Uterus (tissue), 2 donors: Measurements from ENCODE around the gene NELL1.

Experiments
- CTCF ChIP-seq, 4 experiments: fragments of 200-600 bp in 2 of 4; fragments of 450-650 bp in 2 of 4; sonication (generic) in 2 of 4; IDR thresholded peaks; one replicate each; pipeline ENCODE4 v1.5.1; 2016 to 2019; ENCODE audit warnings: antibody characterized with exemption in 4 of 4, mild to moderate bottlenecking in 2 of 4, moderate library complexity in 1 of 4
- POLR2A ChIP-seq, 2 donors: fragments of 450-650 bp; IDR thresholded peaks; one replicate each; pipeline ENCODE4 v1.6.1; 2016; ENCODE audit warnings: antibody characterized with exemption in 2 of 2, mild to moderate bottlenecking in 1 of 2, moderate library complexity in 1 of 2

GRCh38 chr11:20962581-20962980 lies 293.2 kb downstream of the NELL1 start:
- TF ChIP-seq POLR2A (IDR thresholded peaks at IDR 0.05) (no peak), CTCF (IDR thresholded peaks at IDR 0.05) (no peak)
